Stimulated activated CD4-positive, alpha-beta T cell treated with anti-CD3 and anti-CD28 coated beads, TNF-alpha, amount 100 ng/mL, for 1 hour (primary cell): ENCODE results near the gene CPT1C.

Experiments used
- DNase-seq, 3 donors: peaks; one replicate each; pipeline ENCODE4 v3.0.0-alpha.2; 2020; ENCODE audit warnings: low read depth in 3 of 3, low spot score in 1 of 3

The CPT1C gene

DNA sequence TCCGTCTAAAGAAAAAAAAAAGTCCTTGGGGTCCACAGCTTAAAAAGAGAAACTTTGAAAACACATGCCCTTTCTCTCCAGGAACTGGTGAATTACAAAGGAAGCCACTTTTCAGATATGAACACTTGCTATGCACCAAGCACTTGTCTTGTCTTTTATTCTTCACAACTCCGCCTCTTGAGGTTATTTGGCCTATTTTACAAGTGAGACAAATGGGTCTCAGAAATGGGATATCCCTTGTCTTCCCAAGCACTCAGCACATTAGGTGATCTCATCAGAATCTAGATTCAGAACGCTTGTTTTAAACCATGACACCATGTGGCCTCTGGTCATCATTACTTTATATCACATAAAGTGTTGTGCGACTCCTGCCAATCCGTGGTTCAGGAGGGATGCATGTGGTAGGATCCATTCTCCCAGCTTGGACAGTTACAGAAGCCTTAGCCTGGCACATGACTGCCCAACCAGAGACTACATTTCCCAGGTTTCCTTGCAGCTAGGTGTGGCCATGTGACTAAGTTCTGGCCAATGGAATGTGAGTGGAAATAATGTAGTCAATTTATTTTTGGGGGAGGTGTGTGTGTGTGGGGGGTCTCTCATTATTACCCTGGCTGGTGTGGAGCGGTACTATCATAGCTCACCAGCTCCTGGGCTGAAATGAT lies 58.3 kb downstream of the CPT1C start:
- no peak for DNase-seq

DNA sequence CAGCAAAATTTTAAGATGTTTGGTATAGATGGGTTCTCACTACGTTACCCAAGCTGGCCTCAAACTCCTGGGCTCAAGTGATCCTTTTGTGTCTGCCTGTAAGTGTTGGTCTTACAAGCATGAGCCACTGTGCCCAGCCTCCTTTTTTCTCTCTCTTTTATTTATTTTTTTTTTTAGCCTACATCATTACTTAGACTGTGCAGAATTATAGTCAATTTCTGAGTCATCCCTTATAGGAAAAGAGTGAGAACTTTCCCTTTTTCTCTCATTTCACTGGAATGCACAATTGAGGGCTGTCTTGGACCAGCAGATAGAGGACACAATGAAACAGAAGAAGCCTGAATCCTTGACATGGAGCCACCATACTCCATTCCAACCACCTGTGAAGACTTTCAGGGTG lies 58.9 kb downstream of the CPT1C start:
- DNase-seq = no peak

DNA sequence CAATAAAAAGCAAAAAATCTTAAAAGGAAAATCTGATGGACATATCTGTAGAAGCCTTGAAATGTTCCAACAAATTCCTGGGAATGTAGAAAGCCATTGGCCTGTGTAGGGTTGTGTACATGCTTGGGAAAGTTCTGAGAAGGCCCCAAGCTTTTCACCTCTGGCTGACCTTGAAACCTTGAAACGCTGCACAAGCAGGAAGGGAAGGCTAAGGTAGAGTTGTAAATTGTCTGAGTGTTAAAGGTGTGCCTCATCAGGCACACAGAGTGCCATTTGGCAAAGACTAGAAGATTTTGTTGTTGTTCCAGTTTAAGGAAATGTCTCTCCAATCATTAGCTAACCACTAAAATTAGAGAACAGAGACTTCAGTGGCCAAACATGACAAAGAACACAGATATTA lies 61.8 kb downstream of the CPT1C start:
- DNase-seq = no peak

DNA sequence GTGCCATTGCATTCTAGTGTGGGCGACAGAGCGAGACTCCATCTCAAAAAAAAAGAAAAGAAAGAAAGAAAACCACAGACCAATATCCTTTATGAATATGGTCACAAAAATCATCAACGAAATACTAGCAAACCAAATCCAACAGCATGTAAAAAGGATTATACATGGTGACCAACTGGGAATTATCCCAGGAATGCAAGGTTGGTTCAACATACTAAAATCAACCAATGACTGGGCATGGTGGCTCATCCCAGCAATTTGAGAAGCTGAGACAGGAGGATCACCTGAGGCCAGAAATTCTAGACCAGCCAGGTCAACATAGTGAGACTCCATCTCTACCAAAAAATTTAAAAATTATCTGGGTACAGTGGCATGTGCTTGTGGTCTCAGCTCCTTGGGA lies 65.0 kb downstream of the CPT1C start:
- DNase-seq = no peak

DNA sequence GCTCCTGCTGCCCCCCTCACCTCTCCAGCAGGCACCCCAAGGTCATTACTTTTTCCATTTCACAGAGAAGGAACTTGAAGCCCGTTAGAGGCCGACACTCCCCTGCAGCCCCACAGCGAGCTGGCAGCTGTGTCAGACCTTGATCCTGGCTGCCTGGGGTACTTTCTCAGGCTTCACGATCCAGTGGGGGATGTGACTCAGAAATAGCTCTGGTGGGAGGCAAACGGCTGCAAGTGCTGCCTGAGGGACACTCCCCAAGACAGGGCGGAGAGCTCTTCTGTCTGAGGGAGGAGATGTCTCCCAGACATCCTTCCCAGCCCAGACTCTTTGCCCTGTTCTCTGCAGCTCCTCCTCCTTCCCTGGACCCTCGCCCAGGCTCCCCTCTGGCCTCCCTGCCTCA lies 67.4 kb downstream of the CPT1C start:
- DNase-seq = no peak

DNA sequence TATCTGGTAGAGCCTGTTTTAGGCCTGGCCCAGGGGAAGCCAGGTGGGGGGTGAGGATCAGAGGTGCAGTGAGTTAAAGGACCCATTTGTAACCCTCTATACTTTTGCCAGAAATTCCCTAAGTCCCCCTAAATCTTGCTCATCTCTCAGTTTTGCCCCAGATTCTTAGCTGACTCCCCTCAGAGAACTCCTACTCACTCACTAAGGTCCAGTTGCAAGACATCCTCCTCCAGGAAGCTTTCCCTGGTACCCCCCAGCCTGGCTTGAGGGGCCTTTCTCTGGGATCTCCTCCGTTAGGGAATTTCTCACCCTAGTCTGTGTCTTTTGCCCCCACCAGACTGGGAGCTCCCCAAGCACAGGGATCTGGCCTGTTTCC lies 70.3 kb downstream of the CPT1C start:
- no peak for DNase-seq

DNA sequence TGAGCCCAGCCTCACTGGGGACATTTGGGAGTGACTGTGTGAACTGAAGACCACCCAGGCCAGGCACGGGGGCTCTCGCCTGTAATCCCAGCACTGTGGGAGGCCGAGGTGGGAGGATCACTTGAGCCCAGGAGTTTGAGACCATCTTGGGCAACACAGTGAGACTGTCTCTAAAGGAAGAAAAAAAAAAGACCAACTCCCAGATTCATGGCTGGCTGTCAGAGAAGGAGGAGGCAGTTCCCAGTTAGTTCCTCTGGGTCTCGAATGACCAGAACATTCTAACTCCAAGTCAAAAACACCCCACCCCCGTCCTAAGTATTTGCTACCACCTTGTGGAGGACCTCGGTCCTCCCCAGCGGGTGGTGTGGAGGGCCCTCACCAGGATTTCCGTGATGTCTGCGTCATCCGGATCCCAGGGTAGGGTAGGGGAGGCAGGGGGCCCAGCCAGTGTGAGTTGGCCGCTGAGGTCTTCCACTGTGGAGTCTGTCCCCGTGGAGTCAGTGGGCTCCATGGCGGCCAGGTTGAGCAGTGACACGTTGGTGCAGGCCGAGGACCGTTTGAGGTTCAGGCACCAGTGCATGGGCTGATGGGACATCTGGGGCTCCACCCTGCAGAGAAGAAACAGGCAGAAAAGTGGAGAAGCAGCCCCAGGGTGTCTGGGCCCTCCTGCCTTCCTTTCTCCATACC lies 70.9 kb downstream of the CPT1C start:
- no peak for DNase-seq

DNA sequence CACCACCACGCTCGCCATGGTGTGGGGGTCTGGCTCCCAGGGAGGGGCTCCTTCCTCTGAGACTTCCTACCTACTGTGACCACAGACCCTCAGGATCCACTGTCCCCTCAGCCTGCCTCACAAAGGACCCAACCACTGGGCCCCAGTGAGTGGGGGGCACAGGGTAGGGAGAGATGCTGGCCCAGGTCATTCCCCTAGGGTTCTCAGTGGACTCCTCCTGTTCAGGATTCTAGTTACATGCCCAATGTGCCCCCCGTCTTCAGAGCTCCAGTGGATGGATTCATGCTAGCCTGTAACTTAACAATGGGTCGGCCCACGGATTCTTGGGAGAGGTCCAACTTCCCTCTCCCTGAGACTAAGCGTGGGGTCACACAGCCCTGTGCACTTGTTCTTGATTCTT lies 72.3 kb downstream of the CPT1C start, which contains the start of gene TSKS:
Gene TSKS (minus strand): TSS at position 77 of the 400 bp plus-strand sequence. CDS start 59 bp downstream, at position 18.
- DNase-seq = no peak
